Lower leg skin (tissue), 3 donors: Measurements from ENCODE around the gene RAPGEF4.

Experiments used
- CTCF ChIP-seq, 3 donors: fragments of 450-650 bp; IDR thresholded peaks; one replicate each; pipeline ENCODE4 v1.5.1; 2016; ENCODE audit warnings: antibody characterized with exemption in 3 of 3, mild to moderate bottlenecking in 3 of 3, moderate library complexity in 2 of 3
- POLR2A ChIP-seq, 2 donors: fragments of 450-650 bp; IDR thresholded peaks; one replicate each; pipeline ENCODE4 v1.6.1; 2016 to 2017; ENCODE audit warnings: antibody characterized with exemption in 2 of 2, mild to moderate bottlenecking in 1 of 2, moderate library complexity in 1 of 2

GRCh38 chr2:172950565-172950964, 214.9 kb downstream of the RAPGEF4 start:
- no peak for TF ChIP-seq CTCF (IDR thresholded peaks at IDR 0.05)
- TF ChIP-seq POLR2A (IDR thresholded peaks at IDR 0.05): no peak
